ENCODE measurements around the gene DDX49.
A peak's percentile ranks its signal among the peaks of the same experiment; 100 is the strongest.

DDX49 gene

GRCh38 chr19:18919086-18919899 is at the start of gene DDX49, which contains the start of gene COPE:
TSS of gene DDX49 (plus strand) at chr19:18919715. CDS start at chr19:18919742, 27 bp downstream.
TSS of gene COPE (minus strand) at chr19:18919387. CDS start at chr19:18919348, 39 bp downstream.
- DNase-seq (ENCODE audit: low spot score): peak; percentile 100

GRCh38 chr19:18869781-18870530 is 49.6 kb upstream of the DDX49 start:
- DNase-seq (ENCODE audit: low spot score): no peak

GRCh38 chr19:18870531-18871172 is 48.9 kb upstream of the DDX49 start:
- DNase-seq (ENCODE audit: low spot score): no peak

- DNase-seq (ENCODE audit: low spot score): no peak
Observed at GRCh38 chr19:18871543-18871942, 48.0 kb upstream of the DDX49 start.

- DNase-seq (ENCODE audit: low spot score): no peak
Observed at GRCh38 chr19:18875726-18876125, 43.8 kb upstream of the DDX49 start.

- DNase-seq (ENCODE audit: low spot score): no peak
Observed at GRCh38 chr19:18876865-18877264, 42.6 kb upstream of the DDX49 start.

GRCh38 chr19:18878058-18878797 is 41.3 kb upstream of the DDX49 start:
- DNase-seq (ENCODE audit: low spot score): no peak

- no peak for DNase-seq (ENCODE audit: low spot score)
Observed at GRCh38 chr19:18878858-18879578, 40.5 kb upstream of the DDX49 start.

- no peak for DNase-seq (ENCODE audit: low spot score)
Observed at GRCh38 chr19:18879579-18880373, 39.7 kb upstream of the DDX49 start.

GRCh38 chr19:18881491-18881890 is 38.0 kb upstream of the DDX49 start:
- no peak for DNase-seq (ENCODE audit: low spot score)

- no peak for DNase-seq (ENCODE audit: low spot score)
Observed at GRCh38 chr19:18883526-18884304, 35.8 kb upstream of the DDX49 start.

- DNase-seq (ENCODE audit: low spot score): no peak
Observed at GRCh38 chr19:18886972-18887371, 32.5 kb upstream of the DDX49 start.

GRCh38 chr19:18889949-18890745 is 29.4 kb upstream of the DDX49 start:
- DNase-seq (ENCODE audit: low spot score): no peak

GRCh38 chr19:18893587-18894253 is 25.8 kb upstream of the DDX49 start:
- no peak for DNase-seq (ENCODE audit: low spot score)

GRCh38 chr19:18894254-18895037 is 25.1 kb upstream of the DDX49 start:
- no peak for DNase-seq (ENCODE audit: low spot score)

GRCh38 chr19:18895038-18895823 is 24.3 kb upstream of the DDX49 start:
- peak; percentile 100 for DNase-seq (ENCODE audit: low spot score)

All from HuH-7 (cell line).